Measurements from ENCODE around the gene CNTN1.

- TF ChIP-seq, protein P1, sequence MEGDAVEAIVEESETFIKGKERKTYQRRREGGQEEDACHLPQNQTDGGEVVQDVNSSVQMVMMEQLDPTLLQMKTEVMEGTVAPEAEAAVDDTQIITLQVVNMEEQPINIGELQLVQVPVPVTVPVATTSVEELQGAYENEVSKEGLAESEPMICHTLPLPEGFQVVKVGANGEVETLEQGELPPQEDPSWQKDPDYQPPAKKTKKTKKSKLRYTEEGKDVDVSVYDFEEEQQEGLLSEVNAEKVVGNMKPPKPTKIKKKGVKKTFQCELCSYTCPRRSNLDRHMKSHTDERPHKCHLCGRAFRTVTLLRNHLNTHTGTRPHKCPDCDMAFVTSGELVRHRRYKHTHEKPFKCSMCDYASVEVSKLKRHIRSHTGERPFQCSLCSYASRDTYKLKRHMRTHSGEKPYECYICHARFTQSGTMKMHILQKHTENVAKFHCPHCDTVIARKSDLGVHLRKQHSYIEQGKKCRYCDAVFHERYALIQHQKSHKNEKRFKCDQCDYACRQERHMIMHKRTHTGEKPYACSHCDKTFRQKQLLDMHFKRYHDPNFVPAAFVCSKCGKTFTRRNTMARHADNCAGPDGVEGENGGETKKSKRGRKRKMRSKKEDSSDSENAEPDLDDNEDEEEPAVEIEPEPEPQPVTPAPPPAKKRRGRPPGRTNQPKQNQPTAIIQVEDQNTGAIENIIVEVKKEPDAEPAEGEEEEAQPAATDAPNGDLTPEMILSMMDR (IDR thresholded peaks at IDR 0.05; ENCODE audit: poor library complexity, severe bottlenecking), result no peak
- TF ChIP-seq EZH2 (IDR thresholded peaks at IDR 0.05; ENCODE audit: borderline replicate concordance, insufficient read depth, low read length, poor library complexity, severe bottlenecking) (no peak), REST (IDR thresholded peaks at IDR 0.05; ENCODE audit: borderline replicate concordance) (no peak), SMC3 (conservative IDR thresholded peaks at IDR 0.05; ENCODE audit: poor library complexity) (no peak), TAF1 (IDR thresholded peaks at IDR 0.05; ENCODE audit: low read depth) (no peak), EP300 (conservative IDR thresholded peaks at IDR 0.05; ENCODE audit: poor library complexity, severe bottlenecking) (no peak)
Observed at GRCh38 chr12:40957417-40957816, 265.2 kb downstream of the CNTN1 start.

Data from neural cell (in vitro differentiated cells).